Esophagus muscularis mucosa (tissue), 3 donors: Measurements from ENCODE around the gene KCNN2.

Experiments
- CTCF ChIP-seq, 3 experiments: fragments of 200-600 bp in 2 of 3; fragments of 450-650 bp in 1 of 3; sonication (generic) in 2 of 3; IDR thresholded peaks; one replicate each; pipeline ENCODE4 v1.5.1; 2017 to 2019; ENCODE audit warnings: antibody characterized with exemption in 3 of 3, mild to moderate bottlenecking in 2 of 3, moderate library complexity in 1 of 3
- POLR2A ChIP-seq: fragments of 450-650 bp; IDR thresholded peaks from one replicate; pipeline ENCODE4 v1.6.1; 2017; ENCODE audit warnings: antibody characterized with exemption, moderate library complexity, mild to moderate bottlenecking, low read depth

- TF ChIP-seq CTCF (IDR thresholded peaks at IDR 0.05) (no peak), POLR2A (no peak)
Measured at GRCh38 chr5:114377050-114377844, 15.4 kb downstream of the KCNN2 start.
